Measurements from ENCODE around the gene EDARADD.
"Not testable (repeated sequence)": the region's sequence is repeated elsewhere in the genome, so short reads cannot be mapped to it uniquely, and the experiment has no call there.

EDARADD gene

DNA sequence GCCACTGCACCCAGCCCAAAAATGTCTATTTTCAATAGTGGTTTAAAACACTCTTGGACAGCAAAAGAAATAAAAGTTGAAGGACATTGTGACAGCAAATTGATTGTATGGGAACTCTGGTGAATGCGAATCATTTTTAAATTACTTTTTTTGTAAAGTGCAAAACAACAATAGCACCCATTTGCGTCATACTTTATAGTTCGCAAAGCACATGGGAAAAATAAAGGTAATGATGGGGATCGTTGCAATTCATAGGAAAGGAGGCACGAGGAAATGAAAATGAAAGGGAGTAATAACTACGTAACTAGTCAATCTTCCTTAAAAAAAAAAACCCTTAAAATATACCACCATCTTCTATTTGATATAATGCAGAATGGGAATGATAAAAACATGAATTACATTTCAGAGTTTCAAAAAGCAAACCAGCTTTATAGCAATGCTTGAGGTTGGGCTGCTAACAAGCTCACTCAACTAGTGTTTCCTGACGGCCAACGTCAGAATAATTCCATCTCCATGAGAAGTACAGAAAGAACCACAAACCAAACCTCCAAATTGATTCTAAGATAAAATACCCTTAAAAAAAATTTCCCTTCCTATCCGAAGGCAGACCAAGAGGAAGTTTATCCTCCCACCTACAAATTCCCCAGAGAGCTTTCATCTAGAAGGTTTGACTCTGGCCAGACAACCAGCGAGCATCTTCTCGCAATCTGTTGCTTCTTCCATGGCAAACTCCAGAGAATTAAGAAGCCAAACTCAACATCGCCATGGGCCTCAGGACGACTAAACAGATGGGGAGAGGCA is at the start of gene EDARADD:
EDARADD (plus strand) TSS at position 606 of the 801 bp plus-strand sequence; CDS start at position 765, 159 bp downstream.
- DNase-seq, result no peak

DNA sequence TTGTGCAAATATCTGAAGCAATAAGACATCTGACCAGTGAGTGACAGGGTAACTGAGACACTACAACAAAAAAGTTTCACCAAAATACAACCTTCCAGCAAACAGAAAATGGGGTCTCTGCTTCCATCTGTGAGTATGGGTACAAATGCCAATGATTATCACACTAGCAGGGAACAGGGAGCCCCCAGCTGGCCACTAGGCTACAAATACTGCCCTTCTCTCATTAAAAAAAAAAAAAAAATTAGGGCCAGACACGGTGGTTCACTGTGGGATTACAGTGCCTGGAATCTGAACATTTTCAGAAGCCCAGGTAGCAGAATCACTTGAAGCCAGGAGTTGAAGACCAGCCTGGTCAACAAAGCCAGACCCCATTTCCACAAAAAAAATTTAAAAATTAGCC is 48.4 kb upstream of the EDARADD start:
- no peak for DNase-seq

DNA sequence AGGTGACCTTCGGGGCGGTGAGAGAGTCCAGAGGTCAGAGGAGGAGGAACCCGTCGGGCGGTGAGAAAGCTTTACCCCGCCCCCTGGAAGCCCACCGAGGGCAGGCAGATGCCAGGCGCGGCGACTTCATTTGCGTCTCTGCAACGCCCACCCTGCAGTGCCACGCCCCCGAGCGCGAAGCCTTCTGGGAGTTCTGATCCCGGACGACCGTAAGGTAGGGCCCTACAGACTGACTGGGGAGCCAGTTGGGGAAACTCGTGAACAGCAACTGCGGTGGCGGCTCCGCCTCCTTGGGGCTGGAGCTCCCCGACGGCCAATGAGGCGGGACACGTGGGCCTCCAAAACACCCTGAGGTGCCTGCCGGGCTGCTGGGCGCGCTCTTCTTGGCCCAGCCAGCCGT is 46.0 kb upstream of the EDARADD start:
- no peak for DNase-seq

DNA sequence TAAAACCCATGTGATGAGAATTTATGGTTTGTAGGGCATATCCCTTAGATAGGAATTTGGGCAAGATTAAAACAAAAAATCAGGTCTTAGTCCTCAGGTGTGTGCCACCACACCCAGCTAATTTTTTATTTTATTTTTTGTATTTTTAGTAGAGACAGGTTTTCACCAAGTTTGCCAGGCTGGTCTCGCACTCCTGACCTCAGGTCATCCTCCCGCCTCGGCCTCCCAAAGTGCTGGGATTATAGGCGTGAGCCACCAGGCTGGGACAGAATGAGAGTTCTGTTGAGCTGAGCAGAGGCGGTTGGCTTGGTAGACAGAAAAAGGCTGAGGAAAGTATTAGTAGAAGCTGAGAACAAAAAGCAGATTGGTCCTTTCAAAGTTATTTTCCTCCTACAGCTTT is 43.8 kb upstream of the EDARADD start:
- DNase-seq, result no peak

DNA sequence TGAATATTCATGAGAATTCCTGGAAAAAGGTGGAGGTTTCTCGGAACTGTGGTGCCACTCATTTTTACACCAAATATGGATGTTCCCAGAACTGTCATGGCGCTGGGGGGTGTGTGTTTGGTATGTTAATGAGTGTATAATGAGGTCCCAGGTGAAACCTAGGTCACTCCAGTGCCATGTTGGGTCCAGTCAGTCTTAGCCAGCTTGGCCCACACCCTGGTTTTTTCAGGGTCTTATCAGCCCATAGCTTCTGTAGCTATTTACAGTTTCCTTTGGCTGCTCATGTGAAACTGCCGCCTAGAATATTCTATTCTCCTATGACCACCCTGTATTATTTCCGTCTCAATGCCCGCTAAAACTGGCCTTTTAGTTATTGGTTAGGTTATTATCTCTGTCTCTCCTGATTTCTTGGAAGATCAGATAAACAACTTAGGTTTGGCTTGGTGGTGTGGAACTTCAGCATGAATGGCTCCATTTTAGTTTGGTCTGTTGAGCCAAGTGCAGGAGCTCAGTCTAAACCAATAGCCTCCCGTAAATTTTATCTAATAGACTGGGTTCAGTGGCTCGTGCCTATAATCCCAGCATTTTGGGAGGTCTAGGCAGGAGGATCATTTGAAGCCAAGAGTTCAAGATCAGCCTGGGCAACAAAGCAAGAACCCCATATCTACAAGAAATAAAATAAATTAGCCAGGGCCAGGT is 42.1 kb upstream of the EDARADD start:
- no peak for DNase-seq

DNA sequence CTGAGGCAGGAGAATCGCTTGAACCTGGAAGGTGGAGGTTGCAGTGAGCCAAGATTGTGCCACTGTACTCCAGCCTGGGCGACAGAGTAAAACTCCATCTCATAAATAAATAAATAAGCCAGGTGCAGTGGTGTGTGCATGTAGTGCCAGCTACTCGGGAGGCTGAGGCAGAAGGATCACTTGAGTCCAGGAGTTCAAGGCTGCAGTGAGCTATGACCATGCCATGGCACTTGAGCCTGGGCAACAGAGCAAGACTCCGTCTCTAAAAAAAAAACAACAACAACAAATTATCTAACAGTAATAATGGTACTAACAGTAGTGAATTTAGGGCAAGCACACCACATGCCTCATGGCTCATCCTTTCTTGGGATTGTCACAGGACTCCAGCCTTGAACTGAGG is 41.3 kb upstream of the EDARADD start:
- DNase-seq, result not testable (repeated sequence)

DNA sequence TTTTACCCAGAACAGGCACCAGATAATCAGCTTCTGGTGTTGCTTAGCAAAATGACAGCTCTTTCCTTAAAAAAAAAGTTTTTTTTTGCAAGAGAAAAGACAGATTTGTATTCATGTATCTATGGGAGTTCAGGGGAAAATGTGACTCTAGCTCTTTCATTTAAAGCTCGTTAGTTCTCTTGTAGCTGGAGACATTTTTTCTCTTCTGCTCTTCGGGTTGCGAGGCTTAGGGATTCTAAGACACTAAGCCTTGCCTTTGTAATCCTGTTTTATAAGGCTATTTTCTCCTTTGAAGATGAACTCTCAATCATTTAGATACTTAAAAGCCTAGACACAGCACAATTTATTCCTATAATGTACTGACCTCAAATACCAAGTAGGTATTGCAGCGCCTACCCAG is 40.3 kb upstream of the EDARADD start:
- no peak for DNase-seq

DNA sequence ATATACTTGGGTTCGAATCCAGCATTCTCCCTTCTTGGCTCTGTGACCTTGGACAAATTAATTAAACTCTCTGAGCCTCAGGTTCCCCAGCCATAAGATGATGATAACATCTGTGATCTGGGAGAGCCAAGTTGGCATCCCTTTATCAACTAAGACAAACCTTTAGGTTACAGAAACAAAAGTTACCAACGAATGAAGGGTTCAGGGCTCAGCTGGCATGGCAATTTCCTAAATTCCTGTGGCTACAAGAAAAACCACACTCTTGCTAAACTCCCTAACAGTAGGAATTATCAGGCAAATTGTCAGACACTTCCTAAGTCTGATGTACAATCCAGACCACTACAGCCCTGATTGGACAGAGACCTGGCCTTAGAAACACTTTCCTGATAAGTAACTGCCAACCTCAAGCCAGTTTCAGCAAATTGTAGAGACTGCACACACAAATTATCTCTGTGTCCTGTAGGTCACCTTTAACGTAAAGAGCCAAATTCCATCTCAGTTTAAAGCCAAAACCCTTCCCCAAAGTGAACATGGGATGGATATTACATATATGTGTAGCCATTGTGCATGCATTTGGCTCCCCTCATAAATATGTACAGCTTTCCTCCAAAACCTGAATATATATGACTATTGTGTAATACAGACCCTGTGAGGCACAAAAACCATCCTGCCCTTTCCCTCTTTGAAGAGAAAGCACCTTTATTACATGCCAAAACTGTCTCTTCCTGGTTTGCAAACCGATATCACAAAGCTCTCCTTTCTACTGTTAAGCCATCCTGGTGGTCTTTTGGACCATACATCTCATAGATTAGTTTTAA is 39.5 kb upstream of the EDARADD start:
- no peak for DNase-seq

DNA sequence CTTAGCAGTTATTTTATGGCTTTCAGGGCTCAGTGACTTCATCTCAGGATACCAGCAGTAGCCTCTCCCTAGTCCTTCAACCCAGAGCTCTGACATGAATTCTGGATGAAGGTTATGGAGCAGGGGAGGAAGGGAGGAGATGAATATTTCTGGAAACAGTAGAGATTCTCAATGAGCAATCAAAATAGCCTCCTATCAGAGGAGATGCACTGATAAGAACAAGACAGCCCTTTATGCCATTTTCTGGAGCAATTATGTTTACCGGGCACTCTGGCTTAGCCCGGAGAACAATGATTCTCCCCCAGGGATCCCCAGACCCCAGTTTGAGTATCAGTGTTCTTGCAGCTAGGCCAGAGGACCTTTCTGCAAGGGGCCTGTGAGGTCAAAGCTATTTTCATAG is 37.9 kb upstream of the EDARADD start:
- DNase-seq, result no peak

DNA sequence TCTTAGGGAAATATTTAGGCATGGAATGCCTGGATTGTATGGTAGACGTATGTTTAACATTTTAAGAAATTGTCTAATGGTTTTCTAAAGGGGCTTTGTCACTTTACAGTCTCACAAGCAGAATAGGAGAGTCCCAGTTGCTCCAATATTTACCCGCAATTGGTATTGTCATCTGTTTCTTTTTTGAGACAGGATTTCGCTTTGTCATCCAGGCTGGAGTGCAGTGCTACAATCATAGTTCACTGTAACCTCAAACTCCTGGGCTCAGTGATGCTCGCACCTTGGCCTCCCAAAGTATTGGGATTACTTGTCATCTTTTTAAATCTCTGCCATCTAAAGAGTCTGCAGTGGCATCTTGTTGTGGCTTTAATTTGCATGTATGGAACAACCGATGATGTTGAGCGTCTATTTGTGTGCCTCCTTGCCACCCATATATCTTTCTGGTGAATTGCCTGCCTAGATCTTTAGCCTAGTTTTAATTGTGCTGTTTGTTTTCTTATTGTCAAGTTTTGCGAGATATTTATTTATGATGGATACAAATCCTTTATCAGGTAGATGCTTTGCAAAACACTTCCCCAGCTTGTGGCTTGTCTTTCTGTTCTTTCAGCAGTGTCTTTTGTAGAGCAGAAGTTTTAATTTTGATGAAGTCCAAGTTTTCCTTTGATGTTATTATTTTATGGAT is 32.0 kb upstream of the EDARADD start:
- no peak for DNase-seq

DNA sequence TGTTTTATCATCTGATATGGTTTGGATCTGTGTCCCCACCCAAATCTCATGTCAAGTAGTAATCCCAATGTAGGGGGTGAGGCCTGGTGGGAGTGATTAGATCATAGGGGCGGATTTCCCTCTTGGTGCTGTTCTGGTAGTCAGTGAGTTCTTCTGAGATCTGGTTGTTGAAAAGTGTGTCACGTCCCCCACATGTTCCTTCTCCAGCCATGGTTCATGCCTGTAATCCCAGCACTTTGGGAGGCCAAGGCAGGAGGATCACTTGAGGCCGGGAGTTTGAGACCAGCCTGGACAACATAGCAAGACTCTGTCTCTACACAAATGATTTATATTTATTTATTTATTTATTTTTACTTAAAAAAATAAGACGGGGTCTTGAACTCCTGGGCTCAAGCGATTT is 30.8 kb upstream of the EDARADD start:
- DNase-seq, result no peak

DNA sequence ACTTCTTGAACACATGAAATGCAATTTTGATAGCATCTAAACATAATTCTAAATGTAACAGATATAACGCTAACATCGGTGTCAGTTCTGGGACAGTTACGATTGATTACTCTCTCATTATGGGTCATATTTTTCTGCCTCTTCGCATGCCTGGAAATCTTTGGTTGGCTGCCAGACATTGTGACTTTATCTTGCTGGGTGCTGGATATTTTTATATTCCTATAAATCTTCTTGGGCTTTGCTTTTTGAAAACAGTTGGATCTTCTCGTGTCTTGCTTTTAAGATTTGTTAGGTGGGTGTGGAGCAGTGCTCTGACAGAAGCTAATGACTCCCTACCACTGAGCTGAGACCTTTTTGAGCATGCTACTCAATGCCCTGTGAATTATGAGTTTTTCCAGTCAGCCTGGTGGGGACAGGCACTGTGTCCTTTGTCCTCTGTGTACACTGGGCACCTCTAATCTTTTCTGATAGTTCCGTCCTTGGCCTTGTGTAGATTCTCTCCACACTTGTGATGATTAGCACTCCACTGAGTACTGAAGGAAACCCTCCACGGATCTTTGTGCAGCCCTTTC is 28.0 kb upstream of the EDARADD start:
- no peak for DNase-seq

DNA sequence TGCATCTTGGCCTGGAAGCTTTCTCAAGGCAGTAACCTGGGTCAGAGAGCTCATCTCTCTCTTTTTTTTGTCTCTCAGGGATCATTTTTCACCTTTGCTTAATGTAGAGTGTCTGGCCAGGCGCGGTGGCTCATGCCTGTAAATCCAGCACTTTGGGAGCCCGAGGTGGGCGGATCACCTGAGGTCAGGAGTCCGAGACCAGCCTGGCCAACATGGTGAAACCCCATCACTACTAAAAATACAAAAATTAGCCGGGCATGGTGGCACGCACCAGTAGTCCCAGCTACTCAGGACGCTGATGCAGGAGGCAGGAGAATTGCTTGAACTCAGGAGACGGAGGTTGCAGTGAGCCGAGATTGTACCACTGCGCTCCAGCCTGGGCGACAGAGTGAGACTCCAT is 27.4 kb upstream of the EDARADD start:
- DNase-seq, result not testable (repeated sequence)

DNA sequence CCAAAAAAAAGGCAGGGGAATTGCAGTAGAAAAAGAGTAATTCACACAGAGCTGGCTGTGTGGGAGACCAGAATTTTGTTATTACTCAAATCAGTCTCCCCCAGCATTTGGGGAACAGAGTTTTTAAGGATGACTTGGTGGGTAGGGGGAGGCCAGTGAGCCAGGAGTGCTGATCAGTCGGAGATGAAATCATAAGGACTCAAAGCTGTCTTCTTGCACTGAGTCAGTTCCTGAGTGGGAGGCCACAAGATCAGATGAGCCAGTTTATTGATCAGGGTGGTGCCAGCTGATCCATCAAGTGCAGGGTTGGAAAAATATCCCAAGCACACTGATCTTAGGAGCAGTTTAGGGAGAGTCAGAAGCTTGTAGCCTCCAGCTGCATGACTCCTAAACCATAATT is 23.7 kb upstream of the EDARADD start:
- no peak for DNase-seq

DNA sequence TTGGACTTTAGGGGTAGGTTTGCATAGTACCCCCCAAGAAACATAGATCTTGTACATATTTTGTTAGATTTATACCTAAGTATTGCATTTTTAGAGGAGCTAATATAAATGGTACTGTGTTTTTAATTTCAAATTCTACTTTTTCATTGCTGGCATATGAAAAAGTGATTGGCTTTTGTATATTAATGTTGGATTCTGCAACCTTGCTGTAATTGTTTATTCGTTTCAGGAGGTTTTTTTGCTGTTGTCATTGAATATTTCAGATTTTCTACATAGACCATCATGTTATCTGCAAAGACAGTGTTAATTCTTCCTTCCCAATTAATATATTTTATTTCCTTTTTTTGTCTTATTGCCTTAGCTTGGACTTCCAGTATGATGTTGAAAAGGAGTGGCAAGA is 23.0 kb upstream of the EDARADD start:
- no peak for DNase-seq

DNA sequence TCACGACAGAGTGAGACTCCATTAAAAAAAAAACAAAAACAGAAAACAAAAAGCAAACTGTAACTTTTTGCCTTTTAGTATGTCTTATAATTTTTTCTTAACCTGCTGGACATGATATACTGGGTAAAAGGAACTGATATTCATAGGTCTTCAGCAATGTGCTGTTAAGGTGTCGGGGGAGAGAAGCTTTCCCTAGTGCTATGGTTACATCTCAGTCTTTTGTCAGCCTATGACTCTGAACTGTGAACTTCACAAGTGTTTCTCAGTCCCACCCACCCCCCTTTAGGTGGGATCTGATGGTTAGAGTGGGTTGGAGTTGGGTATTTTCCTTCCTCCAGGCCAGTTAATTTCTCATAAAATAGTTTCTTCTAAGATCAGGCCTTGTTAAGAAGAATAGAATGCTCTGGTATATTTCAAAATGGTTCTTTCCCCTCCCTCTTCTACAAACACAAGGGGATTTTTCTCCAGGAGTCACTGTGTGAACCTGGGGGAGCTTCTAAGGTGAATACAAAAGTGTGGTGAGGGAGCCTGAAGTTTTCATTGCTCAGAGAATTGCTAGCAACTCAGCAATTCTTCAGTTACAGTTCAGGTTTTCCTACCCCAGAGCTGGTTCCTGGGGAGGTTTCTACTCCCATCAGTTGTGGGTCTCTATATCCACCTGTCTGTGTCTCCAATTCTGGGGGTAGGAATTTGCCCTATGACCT is 16.1 kb upstream of the EDARADD start:
- no peak for DNase-seq

DNA sequence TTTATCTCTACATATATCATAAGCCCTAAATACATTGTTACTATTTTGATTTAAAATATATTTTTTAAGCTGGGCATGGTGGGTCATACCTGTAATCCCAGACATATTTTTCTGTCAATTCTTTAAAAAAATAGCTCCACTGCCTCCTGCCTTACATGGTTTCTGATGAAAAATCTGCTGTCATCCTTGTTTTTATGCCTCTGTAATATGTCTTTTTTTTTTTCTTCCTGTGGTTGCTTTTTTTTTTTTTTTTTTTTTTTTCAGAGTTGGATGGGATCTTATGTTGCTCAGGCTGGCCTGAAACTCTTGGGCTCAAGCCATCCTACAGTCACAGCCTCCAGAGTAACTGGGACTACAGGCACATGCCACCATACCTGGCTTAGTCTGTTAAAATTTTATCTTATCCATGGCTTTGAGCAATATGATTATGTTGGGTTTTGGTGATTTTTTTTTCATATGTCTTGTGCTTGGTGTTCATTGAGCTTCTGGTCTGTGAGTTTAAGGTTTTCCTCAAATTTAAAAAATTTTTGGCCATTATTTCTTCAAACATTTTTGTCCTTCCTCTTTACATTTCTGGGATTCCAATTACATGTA is 12.4 kb upstream of the EDARADD start:
- no peak for DNase-seq

DNA sequence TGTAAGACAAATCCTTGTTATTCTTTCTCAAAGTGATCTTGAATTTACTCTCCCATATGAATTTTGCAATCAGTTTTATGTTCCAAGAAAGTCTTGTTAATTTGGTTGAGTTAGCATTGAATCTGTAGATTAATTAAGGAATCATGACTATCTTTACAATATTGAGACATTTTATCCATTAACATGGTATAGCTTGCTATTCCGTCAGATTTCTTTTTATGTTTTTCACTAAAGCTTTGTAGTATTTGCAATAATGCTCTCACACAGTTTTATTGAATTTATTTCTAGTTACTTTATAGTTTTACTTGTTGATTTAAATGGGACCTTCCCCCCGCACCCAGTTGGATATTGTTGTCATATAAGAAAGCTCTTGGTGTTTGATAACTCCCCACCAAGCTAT is 5.8 kb upstream of the EDARADD start:
- no peak for DNase-seq

DNA sequence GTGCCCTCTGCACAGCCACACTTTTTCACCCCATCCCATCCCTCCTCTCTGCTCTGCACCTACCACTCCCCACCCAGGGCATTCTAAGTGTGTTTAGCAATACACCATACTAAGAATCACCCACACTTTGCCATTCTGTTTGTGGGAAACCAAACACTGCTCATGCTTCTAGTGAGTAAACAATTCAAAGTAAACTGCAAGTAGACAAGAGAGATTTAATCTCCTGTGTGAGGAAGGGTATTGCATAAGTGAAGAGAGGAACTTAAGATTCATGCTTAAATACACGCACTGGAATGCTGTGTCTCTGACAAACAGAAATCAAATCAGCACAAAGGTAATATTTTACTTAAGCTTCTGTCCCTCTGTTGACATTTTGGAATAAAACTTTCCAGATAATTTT is 4.8 kb upstream of the EDARADD start:
- no peak for DNase-seq

DNA sequence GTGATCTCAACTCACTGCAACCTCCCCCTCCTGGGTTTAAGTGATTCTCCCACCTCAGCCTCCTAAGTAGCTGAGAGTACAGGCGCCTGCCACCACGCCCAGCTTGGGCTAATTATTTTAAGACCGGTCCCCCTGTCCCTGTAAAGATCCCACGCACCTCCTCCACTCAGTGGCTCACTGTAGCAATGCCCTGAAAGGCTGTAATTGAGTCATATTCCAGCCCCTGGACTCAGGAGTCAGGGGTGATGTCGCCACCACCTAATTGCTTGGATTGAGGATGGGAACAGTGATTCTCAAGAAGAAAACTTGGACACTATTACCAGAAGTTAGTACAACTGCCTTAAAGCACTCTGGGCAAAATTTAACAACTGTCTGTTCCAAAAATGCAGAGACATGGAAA is 3.1 kb upstream of the EDARADD start:
- no peak for DNase-seq

DNA sequence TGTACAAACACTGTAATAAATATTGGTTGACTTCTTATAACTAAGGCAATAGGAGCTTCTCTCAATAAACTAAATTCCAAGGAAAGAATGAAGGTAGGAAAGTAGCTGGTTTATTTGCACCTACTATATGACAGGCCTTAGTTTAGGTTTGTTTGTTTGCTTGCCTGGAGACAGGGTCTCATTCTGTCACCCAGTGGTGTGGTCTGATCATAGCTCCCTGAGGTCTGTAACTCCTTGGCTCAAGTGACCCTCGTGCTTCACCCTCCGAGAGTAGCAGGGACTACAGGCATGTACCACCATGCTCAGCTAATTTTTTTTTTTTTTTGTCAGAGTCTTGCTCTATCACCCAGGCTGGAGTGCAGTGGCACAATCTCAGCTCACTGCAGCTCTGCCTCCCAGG is 1.9 kb upstream of the EDARADD start:
- no peak for DNase-seq

DNA sequence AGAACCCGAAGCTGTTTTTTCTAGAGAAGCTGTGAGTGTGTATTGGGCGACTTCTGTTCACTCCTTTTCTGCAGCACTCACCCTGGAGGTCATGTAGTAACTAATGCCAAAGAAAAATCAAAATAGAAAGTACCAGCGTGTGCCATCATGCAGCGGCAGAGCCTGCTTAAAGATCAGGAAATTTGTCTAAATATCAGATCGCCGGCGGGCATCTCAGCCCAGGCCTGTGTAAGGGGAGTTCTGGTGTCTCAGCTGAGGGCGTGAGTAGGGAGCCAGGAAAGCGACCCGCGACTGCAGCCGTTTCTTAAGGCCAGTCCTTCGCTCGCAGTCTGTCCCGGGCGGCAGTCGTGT is 768 bp downstream of the EDARADD start:
- DNase-seq, result peak; percentile 24

Data from femur (tissue), 1 donor.